Hepatocyte (in vitro differentiated cells): ENCODE measurements around the gene NTSR1. TPM values are rescaled to one million over a fixed set of nuclear protein-coding genes. Genes with fewer than 3 reads are reported as not detected.

Experiments
- DNase-seq: peaks from one replicate; pipeline ENCODE4 v3.0.0-alpha.2; 2016; ENCODE audit warnings: low spot score
- H2AFZ ChIP-seq: fragments of 200-600 bp; sonication (generic); 2 replicates; pipeline ENCODE4 v1.6.0; 2016; ENCODE audit warnings: antibody characterized with exemption, mild to moderate bottlenecking
- H3K27ac ChIP-seq: fragments of 200-600 bp; sonication (generic); 2 replicates; pipeline ENCODE4 v1.5.1; 2016; ENCODE audit warnings: mild to moderate bottlenecking
- H3K27me3 ChIP-seq: fragments of 200-600 bp; sonication (generic); 2 replicates; pipeline ENCODE4 v1.6.1; 2016
- H3K36me3 ChIP-seq: fragments of 200-600 bp; sonication (generic); replicated peaks from 2 replicates; pipeline ENCODE4 v1.5.1; 2016; ENCODE audit warnings: low read depth; ENCODE audit not compliant: insufficient read depth
- H3K4me1 ChIP-seq: fragments of 200-600 bp; sonication (generic); 2 replicates; pipeline ENCODE4 v1.5.1; 2016; ENCODE audit warnings: mild to moderate bottlenecking, moderate library complexity; ENCODE audit not compliant: insufficient read depth
- H3K4me2 ChIP-seq: fragments of 200-600 bp; sonication (generic); 2 replicates; pipeline ENCODE4 v1.6.0; 2016
- H3K4me3 ChIP-seq: fragments of 200-600 bp; sonication (generic); 2 replicates; pipeline ENCODE4 v1.5.1; 2016; ENCODE audit warnings: mild to moderate bottlenecking
- H3K79me2 ChIP-seq: fragments of 200-600 bp; sonication (generic); 2 replicates; pipeline ENCODE4 v1.6.0; 2017; ENCODE audit warnings: mild to moderate bottlenecking
- H3K9me2 ChIP-seq: fragments of 200-600 bp; sonication (generic); replicated peaks from 2 replicates; pipeline ENCODE4 v1.6.0; 2017; ENCODE audit warnings: mild to moderate bottlenecking; ENCODE audit not compliant: insufficient read depth
- H3K9me3 ChIP-seq: fragments of 200-600 bp; sonication (generic); 2 replicates; pipeline ENCODE4 v1.5.1; 2016; ENCODE audit warnings: low read depth, mild to moderate bottlenecking
- H4K20me1 ChIP-seq: fragments of 200-600 bp; sonication (generic); 2 replicates; pipeline ENCODE4 v1.6.0; 2016; ENCODE audit warnings: mild to moderate bottlenecking; ENCODE audit not compliant: insufficient read depth, poor library complexity, severe bottlenecking
- EZH2 ChIP-seq: fragments of 200-600 bp; sonication (generic); IDR thresholded peaks from 2 replicates; pipeline ENCODE4 v1.6.1; 2016; ENCODE audit warnings: antibody characterized with exemption, mild to moderate bottlenecking, borderline replicate concordance
- EZH2phosphoT487 ChIP-seq: fragments of 200-600 bp; sonication (generic); IDR thresholded peaks from one replicate; pipeline ENCODE4 v1.6.1; 2018; ENCODE audit warnings: antibody characterized with exemption, mild to moderate bottlenecking, low read depth, moderate library complexity; ENCODE audit not compliant: unreplicated experiment, severe bottlenecking
- WGBS: methylation state at CpG from one replicate; pipeline ENCODE4 v1.1.6; 2016; ENCODE audit warnings: low lambda C conversion rate; ENCODE audit errors: missing lambda C conversion rate; 5-methylcytosine and 5-hydroxymethylcytosine counted together
- polyA plus RNA-seq: library from polyadenylated mRNA; unstranded; fragments of >200 nt; fragmentation: Nextera tagmentation; extraction: Ambion mirVana; gene quantifications from 2 replicates; pipeline ENCODE4 v1.2.1, GENCODE V29; 2016
- total RNA-seq: library from RNA; depleted of rRNA; stranded (reverse); fragments of >200 nt; gene quantifications from 2 replicates; pipeline ENCODE4 v1.2.3, GENCODE V29; 2014
- TF ChIP-seq, protein P1 (sequence below): fragments of 200-600 bp; sonication (generic); IDR thresholded peaks from 2 replicates; pipeline ENCODE4 v1.5.1; 2016; ENCODE audit warnings: antibody characterized with exemption, mild to moderate bottlenecking; ENCODE audit not compliant: poor library complexity

The NTSR1 gene
- total and polyA plus RNA-seq, 2 experiments from 2014 or later = 0.37 TPM; not detected in 1

DNA sequence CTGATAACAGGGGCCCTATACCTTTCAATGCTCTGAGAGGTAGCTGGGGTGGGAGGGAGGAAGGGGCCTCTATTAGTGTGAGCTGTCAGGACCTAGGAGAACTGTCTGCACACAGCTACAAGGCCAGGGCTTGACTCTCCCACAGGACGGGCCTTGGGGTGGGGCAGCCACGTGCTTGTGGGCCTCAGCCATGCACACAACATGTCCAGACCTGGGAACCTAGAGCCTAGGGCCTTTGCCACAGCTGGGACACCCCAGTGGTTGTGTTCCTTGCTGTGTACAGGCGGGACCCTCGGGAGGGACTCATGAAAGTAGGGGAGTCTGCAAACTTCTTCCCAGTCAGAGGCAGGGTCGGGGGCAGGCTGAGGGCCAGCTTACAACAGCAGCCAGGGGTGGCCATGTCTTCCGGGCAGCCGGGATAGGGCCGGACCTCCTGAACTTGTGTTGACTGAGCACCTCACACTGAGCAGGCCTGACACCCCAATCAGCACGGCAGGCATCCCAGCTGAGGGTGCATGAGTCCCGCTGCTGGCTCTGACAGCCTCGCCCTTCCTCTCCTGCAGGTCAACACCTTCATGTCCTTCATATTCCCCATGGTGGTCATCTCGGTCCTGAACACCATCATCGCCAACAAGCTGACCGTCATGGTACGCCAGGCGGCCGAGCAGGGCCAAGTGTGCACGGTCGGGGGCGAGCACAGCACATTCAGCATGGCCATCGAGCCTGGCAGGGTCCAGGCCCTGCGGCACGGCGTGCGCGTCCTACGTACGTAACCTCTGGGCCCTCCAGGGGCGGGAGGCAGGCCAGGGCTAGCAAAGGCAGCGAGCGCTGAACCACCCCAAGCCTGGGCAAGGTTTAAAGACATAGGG is 45.7 kb downstream of the NTSR1 start:
- H2AFZ ChIP-seq = no peak overlapping the region
- no peak for TF ChIP-seq EZH2phosphoT487
- no peak for TF ChIP-seq EZH2
- TF ChIP-seq, protein P1, sequence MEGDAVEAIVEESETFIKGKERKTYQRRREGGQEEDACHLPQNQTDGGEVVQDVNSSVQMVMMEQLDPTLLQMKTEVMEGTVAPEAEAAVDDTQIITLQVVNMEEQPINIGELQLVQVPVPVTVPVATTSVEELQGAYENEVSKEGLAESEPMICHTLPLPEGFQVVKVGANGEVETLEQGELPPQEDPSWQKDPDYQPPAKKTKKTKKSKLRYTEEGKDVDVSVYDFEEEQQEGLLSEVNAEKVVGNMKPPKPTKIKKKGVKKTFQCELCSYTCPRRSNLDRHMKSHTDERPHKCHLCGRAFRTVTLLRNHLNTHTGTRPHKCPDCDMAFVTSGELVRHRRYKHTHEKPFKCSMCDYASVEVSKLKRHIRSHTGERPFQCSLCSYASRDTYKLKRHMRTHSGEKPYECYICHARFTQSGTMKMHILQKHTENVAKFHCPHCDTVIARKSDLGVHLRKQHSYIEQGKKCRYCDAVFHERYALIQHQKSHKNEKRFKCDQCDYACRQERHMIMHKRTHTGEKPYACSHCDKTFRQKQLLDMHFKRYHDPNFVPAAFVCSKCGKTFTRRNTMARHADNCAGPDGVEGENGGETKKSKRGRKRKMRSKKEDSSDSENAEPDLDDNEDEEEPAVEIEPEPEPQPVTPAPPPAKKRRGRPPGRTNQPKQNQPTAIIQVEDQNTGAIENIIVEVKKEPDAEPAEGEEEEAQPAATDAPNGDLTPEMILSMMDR = no peak
- H3K27ac ChIP-seq = no peak overlapping the region
- no peaks in the 10 kb centered on the region for H3K79me2 ChIP-seq
- H3K9me2 ChIP-seq = no peaks in the 10 kb centered on the region
- no peaks in the 10 kb centered on the region for H3K27me3 ChIP-seq
- no peak for DNase-seq
- no peaks in the 10 kb centered on the region for H4K20me1 ChIP-seq
- H3K4me2 ChIP-seq = no peak overlapping the region
- WGBS = 95% methylated on average over 30 of the region's 31 CpGs
- peaks cover 15% of the 10 kb centered on the region for H3K4me1 ChIP-seq
- H3K9me3 ChIP-seq = no peaks in the 10 kb centered on the region
- H3K36me3 ChIP-seq = no peaks in the 10 kb centered on the region
- H3K4me3 ChIP-seq = no peak overlapping the region

DNA sequence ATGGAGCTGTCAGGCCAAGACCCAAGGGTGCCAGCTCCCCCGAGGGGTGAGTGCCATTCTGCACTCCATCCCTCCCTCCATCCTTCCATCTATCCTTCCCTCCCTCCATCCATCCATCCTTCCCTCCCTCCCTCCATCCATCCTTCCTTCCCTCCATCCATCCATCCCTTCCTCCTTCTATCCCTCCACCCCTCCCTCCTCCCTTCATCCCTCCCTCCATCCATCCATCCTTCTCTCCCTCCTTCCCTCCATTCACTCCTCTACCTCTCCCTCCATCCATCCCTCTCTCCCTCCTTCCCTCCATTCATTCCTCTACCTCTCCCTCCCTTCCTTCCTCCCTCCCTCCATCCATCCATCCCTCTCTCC is 46.3 kb downstream of the NTSR1 start:
- WGBS = no CpG with 5 or more reads among the region's 1 CpG
- Histone ChIP-seq H2AFZ (no peak overlapping the region), H3K4me1 (peaks cover 19% of the 10 kb centered on the region), H4K20me1 (no peaks in the 10 kb centered on the region), H3K4me3 (no peak overlapping the region), H3K9me3 (no peaks in the 10 kb centered on the region), H3K27me3 (no peaks in the 10 kb centered on the region), H3K9me2 (no peaks in the 10 kb centered on the region), H3K79me2 (no peaks in the 10 kb centered on the region), H3K27ac (no peak overlapping the region), H3K36me3 (no peaks in the 10 kb centered on the region), H3K4me2 (no peak overlapping the region)
- no peak for DNase-seq
- TF ChIP-seq, protein P1 = no peak

DNA sequence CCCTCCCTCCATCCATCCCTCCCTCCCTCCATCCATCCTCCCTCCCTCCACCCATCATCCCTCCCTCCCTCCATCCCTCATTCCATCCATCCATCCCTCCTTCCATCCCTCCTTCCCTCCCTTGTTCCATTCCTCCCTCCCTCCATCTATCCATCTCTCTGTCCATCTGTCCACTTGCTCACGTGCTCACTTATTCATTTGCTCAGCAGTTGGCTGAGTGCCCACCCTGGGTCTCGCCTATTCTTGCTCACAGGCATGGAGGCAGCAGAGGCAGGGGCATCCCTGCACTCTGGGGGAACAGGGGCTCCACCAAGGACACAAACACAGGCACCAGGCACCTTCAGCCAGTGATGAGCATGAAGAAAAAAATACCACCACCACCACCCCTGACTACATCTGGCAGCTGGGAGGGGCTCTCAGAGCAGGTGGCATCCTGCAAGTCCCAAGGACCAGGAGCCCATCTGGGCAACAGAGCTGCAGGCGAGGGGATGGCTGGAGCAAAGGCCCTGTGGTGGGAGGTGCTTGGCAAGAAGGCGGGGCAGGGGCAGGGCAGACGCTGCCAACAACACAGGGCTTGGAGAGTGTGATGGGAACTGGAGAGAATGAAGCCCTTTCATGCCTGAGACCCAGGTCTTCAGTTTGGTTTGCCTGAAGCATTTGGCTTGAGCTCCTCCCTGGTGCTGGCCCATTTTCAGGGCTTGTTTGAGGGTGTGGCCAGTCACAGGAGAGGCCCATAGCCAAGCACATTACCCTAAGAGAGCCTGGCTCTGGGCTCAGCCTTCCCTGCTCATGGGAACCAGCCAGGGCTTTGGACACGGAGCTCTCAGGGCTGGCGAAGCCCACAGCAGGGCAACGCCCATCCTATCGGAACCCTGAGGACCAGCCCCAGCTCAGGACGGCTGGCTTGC is 47.4 kb downstream of the NTSR1 start:
- WGBS = 68% methylated on average over 10 of the region's 10 CpGs
- Histone ChIP-seq H3K9me2 (no peaks in the 10 kb centered on the region), H3K36me3 (no peaks in the 10 kb centered on the region), H3K27me3 (no peaks in the 10 kb centered on the region), H2AFZ (no peak overlapping the region), H3K4me3 (no peak overlapping the region), H3K4me2 (no peak overlapping the region), H4K20me1 (no peaks in the 10 kb centered on the region), H3K79me2 (no peaks in the 10 kb centered on the region), H3K9me3 (no peaks in the 10 kb centered on the region), H3K4me1 (peaks cover 30% of the 10 kb centered on the region), H3K27ac (no peak overlapping the region)
- no peak for DNase-seq
- TF ChIP-seq, protein P1 = no peak
- TF ChIP-seq EZH2phosphoT487 (no peak), EZH2 (no peak)
